K562 (cell line): Measurements from ENCODE around the gene ULK1. TPM values are rescaled to one million over a fixed set of nuclear protein-coding genes. Genes with fewer than 3 reads are reported as not detected.

Experiments used
- CHD7 ChIP-seq: fragments of 200-600 bp; sonication (generic); IDR thresholded peaks from one replicate; pipeline ENCODE4 v1.6.1; 2012; ENCODE audit warnings: mild to moderate bottlenecking, low read depth, low read length, inconsistent platforms
- FOXJ2 ChIP-seq: fragments of 200-800 bp; sonication (Bioruptor generic); IDR thresholded peaks from 2 replicates; pipeline ENCODE4 v1.6.1; 2016; ENCODE audit warnings: missing genetic modification characterization, missing compliant biosample characterization
- GMEB1 ChIP-seq: fragments of 250-450 bp; sonication (Bioruptor Pico); IDR thresholded peaks from 2 replicates; pipeline ENCODE4 v1.4.0; 2020; ENCODE audit warnings: mild to moderate bottlenecking
- HMG20A ChIP-seq: fragments of 450-650 bp; formaldehyde crosslinking; conservative IDR thresholded peaks from 2 replicates; pipeline ENCODE4 v1.4.0; 2020; ENCODE audit warnings: mild to moderate bottlenecking, mixed read lengths
- HNRNPUL1 ChIP-seq: fragments of 200-400 bp; formaldehyde crosslinking; IDR thresholded peaks from 2 replicates; pipeline ENCODE4 v1.6.1; 2017; ENCODE audit warnings: low read length
- KHSRP ChIP-seq: fragments of 450-650 bp; IDR thresholded peaks from 2 replicates; pipeline ENCODE4 v1.6.1; 2017
- LARP7 ChIP-seq: fragments of 450-650 bp; IDR thresholded peaks from 2 replicates; pipeline ENCODE4 v1.6.1; 2016
- MLLT1 ChIP-seq, 2 experiments: fragments of 450-650 bp; IDR thresholded peaks; 2 replicates each; pipeline ENCODE4 v1.6.1; 2016
- POLR2G ChIP-seq: fragments of 200-400 bp; formaldehyde crosslinking; IDR thresholded peaks from 2 replicates; pipeline ENCODE4 v1.6.1; 2017; ENCODE audit warnings: low read depth, mild to moderate bottlenecking, antibody characterized with exemption, low read length, moderate library complexity
- PTBP1 ChIP-seq: fragments of 200-400 bp; formaldehyde crosslinking; IDR thresholded peaks from 2 replicates; pipeline ENCODE4 v1.6.1; 2017; ENCODE audit warnings: low read depth, low read length
- SMARCA5 ChIP-seq: fragments of 450-650 bp; IDR thresholded peaks from 2 replicates; pipeline ENCODE4 v1.6.1; 2016
- polyA plus RNA-seq, 8 experiments: library from polyadenylated mRNA; depleted of rRNA in 4 of 8; stranded (reverse) in 5 of 8; unstranded in 3 of 8; fragments of >200 nt; fragmentation: Nextera tagmentation in 2 of 8; fragmentation: Illumina TruSeq in 1 of 8; extraction: Ambion mirVana in 2 of 8; extraction: Trizol in 1 of 8; gene quantifications; 2 replicates each; pipeline versions ENCODE4 v1.2.1 to v1.2.3, GENCODE V29; 2011 to 2014; ENCODE audit warnings: inconsistent platforms in 1 of 8, missing spikeins in 1 of 8
- total RNA-seq, 7 experiments: library from RNA; depleted of rRNA in 6 of 7; stranded (reverse); fragments of >200 nt in 6 of 7; fragmentation: Illumina TruSeq in 2 of 7; extraction: Trizol in 2 of 7; gene quantifications; 2 replicates each; pipeline versions ENCODE4 v1.2.1 to v1.2.3, GENCODE V29; 2011 to 2021; ENCODE audit warnings: low replicate concordance in 1 of 7

Gene ULK1
- total and polyA plus RNA-seq, 9 of the 15 experiments (the other 6 are each of a cell fraction or from before 2014, with no cell fraction given), result 0.15 to 29.4 (median 2.5) TPM

- TF ChIP-seq PTBP1, result peak; percentile 46; the same call in 1 of the 2 replicates
- TF ChIP-seq FOXJ2 (tag), result no peak
- TF ChIP-seq GMEB1 (CRISPR knock-in tag), result no peak
- TF ChIP-seq MLLT1 (IDR thresholded peaks at IDR 0.05), result 0 out of 4 replicates have a peak, but pooled peaks of 1 of the 2 experiments have one; percentile 20
- peak; percentile 54; the same call in 1 of the 2 replicates for TF ChIP-seq LARP7
- no peak for TF ChIP-seq CHD7
- no peak for TF ChIP-seq HMG20A (CRISPR knock-in tag)
- 0 out of 2 replicates have a peak, but pooled peaks have one; percentile 16 for TF ChIP-seq SMARCA5
- no peak for TF ChIP-seq HNRNPUL1
- peak; percentile 44 for TF ChIP-seq POLR2G
- TF ChIP-seq KHSRP, result no peak
These were observed 37.9 kb upstream of the ULK1 start (continued) for GRCh38 chr12:131856366-131857097.
